ENCODE results near the gene ARL8A. TPM values are rescaled to one million over a fixed set of nuclear protein-coding genes. Genes with fewer than 3 reads are reported as not detected.
"Not testable (repeated sequence)": the region's sequence is repeated elsewhere in the genome, so short reads cannot be mapped to it uniquely, and the experiment has no call there.

Gene ARL8A
- polyA plus RNA-seq, 3 donors: 41.9 to 46.0 (median 43.3) TPM

- DNase-seq (ENCODE audit: low read depth in 3 of 3, low spot score in 2 of 3): no peak
Measured at GRCh38 chr1:202143011-202143767, 1.3 kb downstream of the ARL8A start.

- DNase-seq (ENCODE audit: low read depth in 3 of 3, low spot score in 2 of 3): not testable (repeated sequence)
Measured at GRCh38 chr1:202141468-202141867, 3.1 kb downstream of the ARL8A start.

GRCh38 chr1:202140833-202141232, 3.7 kb downstream of the ARL8A start:
- DNase-seq (ENCODE audit: low read depth in 3 of 3, low spot score in 2 of 3): no peak

- DNase-seq (ENCODE audit: low read depth in 3 of 3, low spot score in 2 of 3): peak in 1 of 3 donors; percentile 53
Measured at GRCh38 chr1:202135221-202135721, 9.3 kb downstream of the ARL8A start.

- no peak for DNase-seq (ENCODE audit: low read depth in 3 of 3, low spot score in 2 of 3)
Measured at GRCh38 chr1:202134645-202135172, 9.8 kb downstream of the ARL8A start.

GRCh38 chr1:202133989-202134388, 10.5 kb downstream of the ARL8A start:
- no peak for DNase-seq (ENCODE audit: low read depth in 3 of 3, low spot score in 2 of 3)

GRCh38 chr1:202133496-202133895, 11.0 kb downstream of the ARL8A start:
- no peak for DNase-seq (ENCODE audit: low read depth in 3 of 3, low spot score in 2 of 3)

- DNase-seq (ENCODE audit: low read depth in 3 of 3, low spot score in 2 of 3): no peak
Measured at GRCh38 chr1:202133001-202133400, 11.5 kb downstream of the ARL8A start.

GRCh38 chr1:202131956-202132821, 12.3 kb downstream of the ARL8A start:
- DNase-seq (ENCODE audit: low read depth in 3 of 3, low spot score in 2 of 3): no peak

GRCh38 chr1:202130816-202131522, 13.6 kb downstream of the ARL8A start:
- no peak for DNase-seq (ENCODE audit: low read depth in 3 of 3, low spot score in 2 of 3)

- DNase-seq (ENCODE audit: low read depth in 3 of 3, low spot score in 2 of 3): no peak
Measured at GRCh38 chr1:202130297-202130721, 14.2 kb downstream of the ARL8A start.

- DNase-seq (ENCODE audit: low read depth in 3 of 3, low spot score in 2 of 3): no peak
Measured at GRCh38 chr1:202129453-202130296, 14.9 kb downstream of the ARL8A start.

GRCh38 chr1:202127836-202128622, 16.5 kb downstream of the ARL8A start:
- DNase-seq (ENCODE audit: low read depth in 3 of 3, low spot score in 2 of 3): no peak

- no peak for DNase-seq (ENCODE audit: low read depth in 3 of 3, low spot score in 2 of 3)
Measured at GRCh38 chr1:202127061-202127460, 17.5 kb downstream of the ARL8A start.

- DNase-seq (ENCODE audit: low read depth in 3 of 3, low spot score in 2 of 3): no peak
Measured at GRCh38 chr1:202126426-202126825, 18.1 kb downstream of the ARL8A start.

GRCh38 chr1:202125611-202126010, 18.9 kb downstream of the ARL8A start:
- no peak for DNase-seq (ENCODE audit: low read depth in 3 of 3, low spot score in 2 of 3)

- DNase-seq (ENCODE audit: low read depth in 3 of 3, low spot score in 2 of 3): no peak
Measured at GRCh38 chr1:202124142-202124541, 20.4 kb downstream of the ARL8A start.

GRCh38 chr1:202123336-202123813, 21.2 kb downstream of the ARL8A start:
- no peak for DNase-seq (ENCODE audit: low read depth in 3 of 3, low spot score in 2 of 3)

Data from right renal cortex interstitium (tissue), 3 donors.